ENCODE results near the gene UBB. TPM values are rescaled to one million over a fixed set of nuclear protein-coding genes. Genes with fewer than 3 reads are reported as not detected.

UBB gene
- total and polyA plus RNA-seq, 2 experiments from 2014 or later = 871 to 1,692 TPM

DNA sequence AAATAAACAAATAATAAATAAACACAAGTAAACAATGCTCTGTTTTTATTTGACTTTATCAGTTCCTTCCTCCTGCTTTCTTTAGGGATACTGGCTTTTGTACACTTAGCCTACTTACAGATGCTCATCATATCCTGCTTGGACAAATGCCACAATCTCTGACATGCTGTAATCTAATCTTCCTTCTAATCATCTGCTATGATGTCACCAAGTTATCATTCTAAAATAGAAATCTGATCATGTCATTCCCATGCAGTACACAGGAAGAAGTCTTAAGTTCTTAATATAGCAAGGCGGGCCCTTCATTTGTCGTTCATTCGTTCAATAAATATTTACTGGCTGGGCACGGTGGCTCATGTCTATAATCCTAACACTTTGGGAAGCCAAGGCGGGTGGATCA lies 9.1 kb upstream of the UBB start:
- no peaks in the 10 kb centered on the region for H3K4me1 ChIP-seq (ENCODE audit: insufficient read depth)
- Mint-ChIP-seq H3K9me3 (no peaks in the 10 kb centered on the region), H3K4me3 (no peak overlapping the region), H3K27ac (no peak overlapping the region), H3K27me3 (ENCODE audit: insufficient read depth, low read depth, poor library complexity) (peaks cover 7% of the 10 kb centered on the region), H3K36me3 (ENCODE audit: low read depth) (no peaks in the 10 kb centered on the region), H3K4me1 (no peaks in the 10 kb centered on the region)
- ATAC-seq (no peak), DNase-seq (ENCODE audit: low spot score) (no peak)
- H3K4me2 ChIP-seq = no peak overlapping the region
- no peaks in the 10 kb centered on the region for H3K9me2 ChIP-seq (ENCODE audit: insufficient read depth)
- H3K79me2 ChIP-seq (replicated peaks; ENCODE audit: insufficient read depth) = no peaks in the 10 kb centered on the region
- no peaks in the 10 kb centered on the region for H4K20me1 ChIP-seq (replicated peaks; ENCODE audit: insufficient read depth)
- H2AFZ ChIP-seq = no peak overlapping the region
- H3K36me3 ChIP-seq (ENCODE audit: insufficient read depth) = no peaks in the 10 kb centered on the region
- H3K27me3 ChIP-seq (ENCODE audit: insufficient read depth) = no peaks in the 10 kb centered on the region
- no peaks in the 10 kb centered on the region; the same call in 1 of the 2 replicates for H3F3A ChIP-seq (replicated peaks; ENCODE audit: low read depth)
- TF ChIP-seq CREB1 (CRISPR knock-in tag; IDR thresholded peaks at IDR 0.05; ENCODE audit: low read depth) (no peak), NANOG (IDR thresholded peaks at IDR 0.05; ENCODE audit: borderline replicate concordance) (no peak), ZNF114 (CRISPR knock-in tag; IDR thresholded peaks at IDR 0.05) (no peak), POLR2AphosphoS5 (IDR thresholded peaks at IDR 0.05; ENCODE audit: low read depth) (no peak), JUNB (IDR thresholded peaks at IDR 0.05; ENCODE audit: unreplicated experiment) (no peak), EZH2phosphoT487 (IDR thresholded peaks at IDR 0.05; ENCODE audit: unreplicated experiment) (no peak), EZH2 (IDR thresholded peaks at IDR 0.05; ENCODE audit: low read depth, unreplicated experiment) (no peak)
- TF ChIP-seq, protein P1, sequence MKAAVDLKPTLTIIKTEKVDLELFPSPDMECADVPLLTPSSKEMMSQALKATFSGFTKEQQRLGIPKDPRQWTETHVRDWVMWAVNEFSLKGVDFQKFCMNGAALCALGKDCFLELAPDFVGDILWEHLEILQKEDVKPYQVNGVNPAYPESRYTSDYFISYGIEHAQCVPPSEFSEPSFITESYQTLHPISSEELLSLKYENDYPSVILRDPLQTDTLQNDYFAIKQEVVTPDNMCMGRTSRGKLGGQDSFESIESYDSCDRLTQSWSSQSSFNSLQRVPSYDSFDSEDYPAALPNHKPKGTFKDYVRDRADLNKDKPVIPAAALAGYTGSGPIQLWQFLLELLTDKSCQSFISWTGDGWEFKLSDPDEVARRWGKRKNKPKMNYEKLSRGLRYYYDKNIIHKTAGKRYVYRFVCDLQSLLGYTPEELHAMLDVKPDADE (IDR thresholded peaks at IDR 0.05) = no peak
- H3K27ac ChIP-seq (ENCODE audit: low read depth) = no peak overlapping the region
- H3K4me3 ChIP-seq = no peak overlapping the region

DNA sequence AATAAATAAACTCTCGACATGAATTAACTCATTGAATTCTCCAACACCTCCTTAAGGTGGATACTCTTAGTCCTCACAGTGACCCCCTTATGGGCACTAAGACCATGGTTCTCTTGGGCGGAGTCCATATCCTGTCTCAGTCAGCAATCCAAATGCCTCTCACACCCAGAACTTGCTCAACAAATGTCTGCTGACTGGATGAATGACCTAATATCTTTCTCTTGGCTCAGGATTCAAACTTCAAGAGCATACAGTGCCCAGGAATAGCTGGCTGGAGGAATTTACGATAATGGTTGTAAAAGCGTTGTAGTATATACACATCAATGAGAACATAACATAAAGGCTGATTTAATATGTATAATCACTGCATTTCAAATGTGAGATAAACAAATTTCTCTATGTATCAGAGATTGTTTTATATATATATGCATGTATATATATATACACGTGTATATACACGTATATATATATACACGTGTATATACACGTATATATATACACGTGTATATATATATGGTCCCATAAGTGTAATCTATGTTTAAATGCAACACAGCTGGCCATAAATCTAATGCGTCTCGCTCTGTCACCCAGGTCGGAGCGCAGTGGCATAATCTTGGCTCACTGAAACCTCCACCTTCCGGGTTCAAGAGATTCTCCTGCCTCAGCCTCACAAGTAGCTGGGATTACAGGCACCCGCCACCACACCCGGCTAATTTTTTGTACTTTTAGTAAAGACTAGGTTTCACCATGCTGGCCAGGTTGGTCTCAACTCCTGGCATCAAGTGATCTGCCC lies 6.5 kb upstream of the UBB start:
- Histone ChIP-seq H3K27me3 (ENCODE audit: insufficient read depth) (no peaks in the 10 kb centered on the region), H3F3A (replicated peaks; ENCODE audit: low read depth) (peaks cover 3% of the 10 kb centered on the region; the same call in 1 of the 2 replicates), H2AFZ (no peak overlapping the region), H3K4me3 (no peak overlapping the region), H3K79me2 (replicated peaks; ENCODE audit: insufficient read depth) (no peaks in the 10 kb centered on the region), H3K9me2 (ENCODE audit: insufficient read depth) (no peaks in the 10 kb centered on the region), H3K4me1 (ENCODE audit: insufficient read depth) (no peaks in the 10 kb centered on the region), H3K27ac (ENCODE audit: low read depth) (no peak overlapping the region), H3K4me2 (no peak overlapping the region), H3K36me3 (ENCODE audit: insufficient read depth) (no peaks in the 10 kb centered on the region), H4K20me1 (replicated peaks; ENCODE audit: insufficient read depth) (no peaks in the 10 kb centered on the region)
- no peak overlapping the region for H3K4me3 Mint-ChIP-seq
- ATAC-seq = no peak
- H3K27me3 Mint-ChIP-seq (ENCODE audit: insufficient read depth, low read depth, poor library complexity) = peaks cover 6% of the 10 kb centered on the region
- no peaks in the 10 kb centered on the region for H3K9me3 Mint-ChIP-seq
- H3K36me3 Mint-ChIP-seq (ENCODE audit: low read depth) = no peaks in the 10 kb centered on the region
- H3K27ac Mint-ChIP-seq = no peak overlapping the region
- H3K4me1 Mint-ChIP-seq = peaks cover 5% of the 10 kb centered on the region; the same call in 1 of the 3 replicates
- DNase-seq (ENCODE audit: low spot score) = no peak
- TF ChIP-seq EZH2 (IDR thresholded peaks at IDR 0.05; ENCODE audit: low read depth, unreplicated experiment) (no peak), STAT1 (IDR thresholded peaks at IDR 0.05; ENCODE audit: unreplicated experiment) (no peak), EZH2phosphoT487 (IDR thresholded peaks at IDR 0.05; ENCODE audit: unreplicated experiment) (no peak), JUNB (IDR thresholded peaks at IDR 0.05; ENCODE audit: unreplicated experiment) (no peak), POLR2AphosphoS5 (IDR thresholded peaks at IDR 0.05; ENCODE audit: low read depth) (no peak), ZNF331 (CRISPR knock-in tag; IDR thresholded peaks at IDR 0.05; ENCODE audit: low read depth) (no peak), NANOG (IDR thresholded peaks at IDR 0.05; ENCODE audit: borderline replicate concordance) (no peak), ZNF114 (CRISPR knock-in tag; IDR thresholded peaks at IDR 0.05) (no peak)
- TF ChIP-seq, protein P2, sequence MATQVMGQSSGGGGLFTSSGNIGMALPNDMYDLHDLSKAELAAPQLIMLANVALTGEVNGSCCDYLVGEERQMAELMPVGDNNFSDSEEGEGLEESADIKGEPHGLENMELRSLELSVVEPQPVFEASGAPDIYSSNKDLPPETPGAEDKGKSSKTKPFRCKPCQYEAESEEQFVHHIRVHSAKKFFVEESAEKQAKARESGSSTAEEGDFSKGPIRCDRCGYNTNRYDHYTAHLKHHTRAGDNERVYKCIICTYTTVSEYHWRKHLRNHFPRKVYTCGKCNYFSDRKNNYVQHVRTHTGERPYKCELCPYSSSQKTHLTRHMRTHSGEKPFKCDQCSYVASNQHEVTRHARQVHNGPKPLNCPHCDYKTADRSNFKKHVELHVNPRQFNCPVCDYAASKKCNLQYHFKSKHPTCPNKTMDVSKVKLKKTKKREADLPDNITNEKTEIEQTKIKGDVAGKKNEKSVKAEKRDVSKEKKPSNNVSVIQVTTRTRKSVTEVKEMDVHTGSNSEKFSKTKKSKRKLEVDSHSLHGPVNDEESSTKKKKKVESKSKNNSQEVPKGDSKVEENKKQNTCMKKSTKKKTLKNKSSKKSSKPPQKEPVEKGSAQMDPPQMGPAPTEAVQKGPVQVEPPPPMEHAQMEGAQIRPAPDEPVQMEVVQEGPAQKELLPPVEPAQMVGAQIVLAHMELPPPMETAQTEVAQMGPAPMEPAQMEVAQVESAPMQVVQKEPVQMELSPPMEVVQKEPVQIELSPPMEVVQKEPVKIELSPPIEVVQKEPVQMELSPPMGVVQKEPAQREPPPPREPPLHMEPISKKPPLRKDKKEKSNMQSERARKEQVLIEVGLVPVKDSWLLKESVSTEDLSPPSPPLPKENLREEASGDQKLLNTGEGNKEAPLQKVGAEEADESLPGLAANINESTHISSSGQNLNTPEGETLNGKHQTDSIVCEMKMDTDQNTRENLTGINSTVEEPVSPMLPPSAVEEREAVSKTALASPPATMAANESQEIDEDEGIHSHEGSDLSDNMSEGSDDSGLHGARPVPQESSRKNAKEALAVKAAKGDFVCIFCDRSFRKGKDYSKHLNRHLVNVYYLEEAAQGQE (IDR thresholded peaks at IDR 0.05; ENCODE audit: unreplicated experiment) = no peak
- TF ChIP-seq, protein P3, sequence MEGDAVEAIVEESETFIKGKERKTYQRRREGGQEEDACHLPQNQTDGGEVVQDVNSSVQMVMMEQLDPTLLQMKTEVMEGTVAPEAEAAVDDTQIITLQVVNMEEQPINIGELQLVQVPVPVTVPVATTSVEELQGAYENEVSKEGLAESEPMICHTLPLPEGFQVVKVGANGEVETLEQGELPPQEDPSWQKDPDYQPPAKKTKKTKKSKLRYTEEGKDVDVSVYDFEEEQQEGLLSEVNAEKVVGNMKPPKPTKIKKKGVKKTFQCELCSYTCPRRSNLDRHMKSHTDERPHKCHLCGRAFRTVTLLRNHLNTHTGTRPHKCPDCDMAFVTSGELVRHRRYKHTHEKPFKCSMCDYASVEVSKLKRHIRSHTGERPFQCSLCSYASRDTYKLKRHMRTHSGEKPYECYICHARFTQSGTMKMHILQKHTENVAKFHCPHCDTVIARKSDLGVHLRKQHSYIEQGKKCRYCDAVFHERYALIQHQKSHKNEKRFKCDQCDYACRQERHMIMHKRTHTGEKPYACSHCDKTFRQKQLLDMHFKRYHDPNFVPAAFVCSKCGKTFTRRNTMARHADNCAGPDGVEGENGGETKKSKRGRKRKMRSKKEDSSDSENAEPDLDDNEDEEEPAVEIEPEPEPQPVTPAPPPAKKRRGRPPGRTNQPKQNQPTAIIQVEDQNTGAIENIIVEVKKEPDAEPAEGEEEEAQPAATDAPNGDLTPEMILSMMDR (conservative IDR thresholded peaks at IDR 0.05; ENCODE audit: low read depth in 2 of 2) = no peak
- TF ChIP-seq, protein P1 (IDR thresholded peaks at IDR 0.05) = no peak

Data from GM23338 (cell line).